PC-9 (cell line): ENCODE results near the gene SPACDR.

Experiments
- CTCF ChIP-seq: fragments of 200-600 bp; sonication (generic); conservative IDR thresholded peaks from 2 replicates; pipeline ENCODE4 v1.6.1; 2017; ENCODE audit warnings: mixed run types, antibody characterized with exemption, mild to moderate bottlenecking, moderate library complexity
- EZH2 ChIP-seq: fragments of 200-600 bp; sonication (generic); IDR thresholded peaks from 2 replicates; pipeline ENCODE4 v1.8.0; 2017; ENCODE audit warnings: antibody characterized with exemption, low read depth

- TF ChIP-seq CTCF (no peak), EZH2 (no peak)
These were observed 48.6 kb downstream of the SPACDR start for GRCh38 chr7:100415448-100415847.
